DMS79 treated with DMSO at 0.1 percent for 48 hours (cell line): Measurements from ENCODE around the gene TEX10.
"Not testable (repeated sequence)": the region's sequence is repeated elsewhere in the genome, so short reads cannot be mapped to it uniquely, and the experiment has no call there.

ENCODE experiments used
- DNase-seq: peaks from one replicate; lab custom pipeline; 2025; lab: John Stamatoyannopoulos, UW

TEX10 gene

GRCh38 chr9:100352727-100353505 lies at the start of gene TEX10:
Gene TEX10, minus strand, starts transcription at chr9:100352942. Its CDS starts 3,579 bp downstream, at chr9:100349363.
- DNase-seq: peak; percentile 28

DNA sequence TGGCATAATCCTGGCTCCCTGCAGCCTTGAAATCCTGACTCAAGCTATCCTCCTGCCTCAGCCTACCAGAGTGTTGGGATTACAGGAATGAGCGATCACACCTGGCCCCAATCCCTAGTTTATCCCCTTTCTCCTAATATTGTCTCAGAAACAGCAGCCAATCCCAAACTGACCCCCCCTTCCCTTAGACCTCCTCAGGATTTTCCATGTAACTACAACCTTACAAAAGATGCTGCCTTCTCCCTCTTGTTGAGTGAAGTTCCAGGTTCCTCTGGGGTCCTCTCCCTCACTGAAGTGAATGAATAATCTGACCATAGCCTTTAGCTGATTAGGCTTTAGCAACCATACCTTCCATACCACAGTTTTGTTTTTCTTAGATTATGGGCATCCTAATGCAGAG lies 48.3 kb upstream of the TEX10 start:
- DNase-seq: no peak

DNA sequence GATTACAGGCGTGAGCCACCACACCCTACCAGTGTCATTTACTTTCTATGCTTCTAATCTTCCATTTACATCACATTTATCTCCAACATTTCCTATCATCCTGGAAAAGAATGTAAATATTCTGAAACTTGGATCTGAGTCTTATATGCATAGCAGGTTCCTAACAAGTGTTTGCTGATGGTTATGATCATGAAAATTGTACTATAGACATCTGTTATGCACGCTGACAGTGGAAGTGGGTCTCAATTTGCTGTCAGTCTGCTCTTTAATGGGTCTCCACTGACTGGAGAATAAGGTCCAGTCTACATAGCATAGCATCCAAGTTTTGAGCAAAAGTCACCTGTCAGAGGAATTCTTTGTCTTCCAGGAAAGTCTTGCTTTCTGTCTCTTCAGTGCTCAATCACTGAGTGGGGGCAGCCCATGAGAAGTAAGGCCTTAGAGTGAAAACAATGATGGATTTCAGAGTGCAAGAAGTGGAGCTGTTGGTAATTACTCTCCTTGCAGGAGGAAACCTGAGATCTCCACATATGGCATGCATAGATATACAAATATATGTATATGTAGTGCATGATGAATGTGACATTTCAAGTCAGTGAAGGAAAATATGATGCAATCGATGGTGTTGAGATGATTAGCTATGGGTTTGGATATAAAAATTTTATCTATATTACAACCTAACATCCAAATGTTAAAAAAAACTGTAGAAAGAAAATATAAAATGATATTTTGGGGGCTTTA lies 45.0 kb upstream of the TEX10 start:
- no peak for DNase-seq

DNA sequence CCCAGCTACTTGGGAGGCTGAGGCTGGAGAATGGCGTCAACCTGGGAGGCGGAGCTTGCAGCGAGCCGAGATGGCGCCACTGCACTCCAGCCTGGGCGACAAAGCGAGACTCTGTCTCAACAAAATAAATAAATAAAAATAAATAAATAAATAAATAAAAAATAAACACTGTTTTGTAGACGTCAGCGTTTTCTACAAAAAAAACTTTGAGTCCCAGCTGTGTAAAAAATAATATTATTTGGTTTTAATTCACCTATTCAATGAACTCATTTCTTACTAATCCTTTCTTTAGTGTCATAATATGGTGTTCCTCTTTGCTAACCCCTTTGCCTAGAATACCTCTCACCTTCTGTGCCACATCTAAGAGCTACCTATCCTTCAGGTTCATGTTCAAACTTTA lies 44.0 kb upstream of the TEX10 start:
- no peak for DNase-seq

DNA sequence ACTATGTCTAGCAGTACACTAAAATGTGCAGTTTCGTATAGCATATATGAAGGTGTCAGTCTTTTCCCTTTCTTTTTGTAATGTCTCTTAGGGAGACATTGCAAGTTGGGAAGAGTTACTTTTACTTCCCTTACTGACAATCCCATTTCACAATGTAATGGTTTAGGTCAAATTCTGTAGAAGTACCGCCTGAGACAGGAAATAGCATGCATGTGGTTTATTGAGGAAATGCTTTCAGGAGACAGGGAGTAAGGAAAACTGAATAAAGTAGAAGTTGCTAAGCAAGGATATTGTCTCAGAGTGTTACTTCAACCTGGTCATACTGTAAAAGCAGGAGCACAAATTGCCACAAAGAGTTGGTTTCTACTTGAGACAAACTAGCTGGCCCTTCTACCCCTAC lies 42.1 kb upstream of the TEX10 start:
- DNase-seq: no peak

DNA sequence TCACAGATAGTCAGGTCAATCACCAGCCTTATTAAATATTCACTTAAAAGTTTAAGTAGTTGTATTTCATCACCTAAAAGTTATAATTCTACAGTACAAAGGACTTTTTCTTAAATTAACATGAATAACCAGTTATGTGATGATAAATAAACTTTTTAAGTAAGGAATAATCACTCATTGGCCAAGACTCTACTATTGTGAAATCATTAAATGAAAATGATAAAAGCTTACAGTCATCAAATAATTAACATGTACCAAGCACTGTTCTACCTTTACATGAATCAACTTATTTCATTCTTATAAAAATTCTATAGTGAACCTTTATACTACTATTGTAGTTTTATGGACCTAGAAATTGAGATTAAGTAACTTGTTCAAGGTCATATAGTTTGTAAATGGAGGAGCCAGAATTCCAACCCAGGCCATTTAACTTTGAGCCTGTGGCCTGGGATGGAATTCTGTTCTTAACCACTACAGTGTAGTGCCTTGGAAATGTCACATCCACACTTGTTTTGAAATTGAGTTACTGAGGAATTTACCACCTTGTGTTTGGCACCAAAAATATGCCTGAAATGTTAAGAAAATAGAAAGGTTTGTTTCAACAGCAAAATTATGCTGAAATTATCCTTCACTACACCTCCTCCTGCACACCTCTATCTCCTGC lies 41.4 kb upstream of the TEX10 start:
- no peak for DNase-seq

GRCh38 chr9:100392989-100393388 lies 40.2 kb upstream of the TEX10 start:
- not testable (repeated sequence) for DNase-seq

GRCh38 chr9:100379862-100380261 lies 27.1 kb upstream of the TEX10 start:
- DNase-seq: no peak

DNA sequence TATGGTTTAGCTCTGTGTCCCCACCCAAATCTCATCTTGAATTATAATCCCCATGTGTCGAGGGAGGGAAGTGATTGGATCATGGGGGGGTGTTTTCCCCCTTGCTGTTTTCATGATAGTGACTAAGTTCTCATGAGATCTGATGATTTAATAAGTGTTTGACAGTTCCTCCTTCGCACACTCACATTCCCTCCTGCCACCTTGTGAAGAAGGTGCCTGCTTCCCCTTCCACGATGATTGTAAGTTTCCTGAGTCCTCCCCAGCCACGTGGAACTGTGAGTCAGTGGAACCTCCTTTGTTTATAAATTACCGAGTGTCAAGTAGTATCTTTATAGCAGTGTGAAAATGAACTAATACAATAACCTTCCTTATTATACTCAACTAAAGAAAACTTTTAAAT lies 24.3 kb upstream of the TEX10 start:
- no peak for DNase-seq

GRCh38 chr9:100375658-100376057 lies 22.9 kb upstream of the TEX10 start:
- DNase-seq: no peak

DNA sequence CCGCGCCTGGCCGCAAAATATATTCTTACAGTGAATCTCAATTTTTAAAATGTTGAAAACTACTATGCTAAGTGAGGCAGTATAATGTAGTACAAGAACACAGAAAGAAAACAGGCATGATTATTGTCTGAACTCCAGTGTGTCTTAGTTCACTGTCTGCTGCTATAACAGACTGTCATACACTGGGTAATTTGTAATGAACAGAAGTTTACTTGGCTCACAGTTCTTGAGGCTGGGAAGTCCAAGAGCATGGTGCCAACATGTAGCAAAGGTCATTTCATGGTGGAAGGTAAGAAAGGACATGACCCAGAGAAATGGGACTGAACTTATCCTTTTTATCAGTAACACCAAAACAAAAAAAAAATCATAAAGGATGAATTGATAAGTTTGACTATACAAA lies 19.9 kb upstream of the TEX10 start:
- no peak for DNase-seq

- DNase-seq: no peak
Observed at GRCh38 chr9:100370064-100370723, 17.5 kb upstream of the TEX10 start.

GRCh38 chr9:100368672-100369071 lies 15.9 kb upstream of the TEX10 start:
- no peak for DNase-seq

GRCh38 chr9:100366121-100366520 lies 13.4 kb upstream of the TEX10 start:
- DNase-seq: no peak

GRCh38 chr9:100364013-100364412 lies 11.3 kb upstream of the TEX10 start:
- DNase-seq: no peak

- DNase-seq: no peak
Observed at GRCh38 chr9:100359057-100359456, 6.3 kb upstream of the TEX10 start.

DNA sequence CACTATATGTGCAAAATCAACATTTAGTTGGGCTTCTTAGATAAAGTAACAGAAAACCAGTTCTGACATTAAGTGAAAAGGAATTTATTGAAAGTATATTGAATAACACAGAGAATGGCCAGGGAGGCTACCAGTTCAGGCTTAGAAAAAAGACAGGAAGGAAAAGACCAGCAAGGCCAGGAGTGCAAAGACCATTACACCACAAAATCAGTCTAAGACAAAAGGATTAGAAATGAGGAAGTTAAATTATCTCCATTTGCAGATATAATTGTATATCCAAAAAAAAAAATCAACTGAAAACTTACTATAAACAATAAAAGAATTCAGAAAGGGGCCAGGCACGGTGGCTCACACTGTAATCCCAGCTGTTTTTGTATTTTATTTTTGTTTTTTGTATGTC lies 4.8 kb upstream of the TEX10 start:
- no peak for DNase-seq

DNA sequence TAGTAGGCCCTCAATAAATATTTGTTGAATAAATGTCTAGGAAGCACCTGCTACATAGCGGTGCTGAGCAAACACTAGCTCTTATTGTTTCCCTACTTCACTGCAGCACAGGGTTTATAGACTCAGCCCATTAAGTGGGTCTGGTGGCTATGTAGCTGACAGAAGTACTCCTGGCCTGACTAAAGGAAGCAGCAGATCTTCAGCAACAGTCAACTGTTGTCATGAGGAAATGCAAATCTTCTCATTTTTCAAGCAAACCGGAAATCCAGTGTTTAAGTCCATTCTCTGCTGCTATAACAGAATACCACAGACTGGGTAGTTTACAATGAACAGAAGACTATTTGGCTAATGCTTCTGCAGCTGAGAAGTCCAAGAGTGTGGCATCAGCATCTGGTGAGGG lies 2.8 kb upstream of the TEX10 start:
- no peak for DNase-seq

- no peak for DNase-seq
Observed at GRCh38 chr9:100354121-100354800, 1.5 kb upstream of the TEX10 start.

DNA sequence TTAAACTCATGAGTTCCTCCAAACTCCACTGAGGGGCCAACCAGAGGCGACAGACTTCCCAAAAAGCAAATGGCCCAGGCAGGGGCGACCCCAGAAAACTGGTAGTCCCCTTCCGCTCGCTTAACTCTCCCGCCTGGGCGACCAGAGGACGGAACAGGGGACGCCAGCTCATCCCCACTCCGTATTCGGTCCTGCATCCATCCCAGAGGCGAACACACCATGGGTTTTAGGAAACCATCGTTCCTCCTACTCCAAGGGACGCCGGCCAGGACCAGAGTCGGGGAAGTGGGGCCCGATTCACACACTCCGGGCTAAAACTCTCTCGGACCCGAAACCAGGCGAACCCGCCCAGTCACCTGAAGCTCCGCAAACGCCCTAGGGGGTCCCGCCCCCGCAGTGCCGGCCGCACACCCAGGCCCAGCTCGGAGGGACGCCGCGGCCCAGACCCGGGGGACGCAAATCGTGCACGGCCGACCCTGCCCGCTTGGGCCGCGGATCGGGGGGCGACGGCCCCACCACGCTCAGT lies 478 bp downstream of the TEX10 start:
- no peak for DNase-seq

- DNase-seq: no peak
Observed at GRCh38 chr9:100351508-100351907, 1.2 kb downstream of the TEX10 start.

- DNase-seq: no peak
Observed at GRCh38 chr9:100350188-100350587, 2.6 kb downstream of the TEX10 start.
